ENCODE data around the gene HIF1AN. TPM values are rescaled to one million over a fixed set of nuclear protein-coding genes. Genes with fewer than 3 reads are reported as not detected.
A peak's percentile ranks its signal among the peaks of the same experiment; 100 is the strongest.

Gene HIF1AN
- 12.7 and 15.2 TPM in 2 replicates for total RNA-seq

DNA sequence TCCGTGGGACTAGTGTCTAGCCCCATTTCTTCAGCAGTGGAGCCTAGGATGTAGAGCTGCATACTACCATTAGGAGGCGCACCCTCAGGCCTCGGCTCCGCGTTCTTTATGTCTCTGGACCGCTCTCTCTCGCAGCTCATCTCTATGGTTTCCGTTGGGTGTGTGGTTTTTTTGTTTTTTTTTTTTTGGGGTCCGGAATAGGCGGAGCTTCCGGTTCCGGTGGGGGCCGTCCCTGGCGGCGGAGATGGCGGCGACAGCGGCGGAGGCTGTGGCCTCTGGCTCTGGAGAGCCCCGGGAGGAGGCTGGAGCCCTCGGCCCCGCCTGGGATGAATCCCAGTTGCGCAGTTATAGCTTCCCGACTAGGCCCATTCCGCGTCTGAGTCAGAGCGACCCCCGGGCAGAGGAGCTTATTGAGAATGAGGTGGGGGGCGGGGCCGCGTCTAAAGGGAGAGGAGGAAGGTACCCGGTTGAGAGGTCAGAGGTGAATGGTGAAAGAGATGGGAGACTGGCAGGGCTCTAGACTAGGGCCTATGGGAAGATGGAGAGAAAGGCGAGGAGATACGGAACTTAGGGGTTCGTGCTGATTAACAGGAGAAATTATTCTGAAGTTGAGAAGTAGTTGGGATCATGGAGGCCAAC lies at the start of gene HIF1AN:
Gene HIF1AN, plus strand, starts transcription at position 229 of the 639 bp plus-strand sequence. Its CDS starts 16 bp downstream, at position 245.
- H3K36me3 ChIP-seq (ENCODE audit: insufficient read depth, low read length) = peaks cover 30% of the 10 kb centered on the region
- peak within 1 kb of the TSS; percentile 93 for H3K4me2 ChIP-seq (ENCODE audit: insufficient read depth, low read length)
- H3K4me3 ChIP-seq (ENCODE audit: insufficient read depth, low read length) = peak within 1 kb of the TSS; percentile 84
- no peaks in the 10 kb centered on the region for H3K27me3 ChIP-seq (ENCODE audit: insufficient read depth, low read length)
- H3K9me3 ChIP-seq (ENCODE audit: low read depth, low read length) = no peaks in the 10 kb centered on the region
- peak within 1 kb of the TSS; percentile 90 for H2AFZ ChIP-seq (ENCODE audit: low read length)
- H3K27ac ChIP-seq (ENCODE audit: low read depth, low read length) = peak within 1 kb of the TSS; percentile 43
- peak; percentile 93 for DNase-seq (ENCODE audit: insufficient read length, low spot score, missing footprints)
- peaks cover 22% of the 10 kb centered on the region for H3K4me1 ChIP-seq (ENCODE audit: insufficient read depth, low read length)
- peaks cover 23% of the 10 kb centered on the region for H4K20me1 ChIP-seq (ENCODE audit: insufficient read depth, low read length)
- H3K79me2 ChIP-seq (ENCODE audit: insufficient read depth, low read length) = peaks cover 49% of the 10 kb centered on the region
- TF ChIP-seq CTCF (IDR thresholded peaks at IDR 0.05; ENCODE audit: extremely low read depth, low read depth, low read length) = peak; percentile 98

- Histone ChIP-seq H3K4me3 (ENCODE audit: insufficient read depth, low read length) (no peak overlapping the region), H3K36me3 (ENCODE audit: insufficient read depth, low read length) (peaks cover 5% of the 10 kb centered on the region), H3K9me3 (ENCODE audit: low read depth, low read length) (no peaks in the 10 kb centered on the region), H4K20me1 (ENCODE audit: insufficient read depth, low read length) (no peaks in the 10 kb centered on the region), H3K79me2 (ENCODE audit: insufficient read depth, low read length) (no peaks in the 10 kb centered on the region), H2AFZ (ENCODE audit: low read length) (no peak overlapping the region), H3K27ac (ENCODE audit: low read depth, low read length) (no peak overlapping the region), H3K4me1 (ENCODE audit: insufficient read depth, low read length) (no peaks in the 10 kb centered on the region), H3K4me2 (ENCODE audit: insufficient read depth, low read length) (no peak overlapping the region), H3K27me3 (ENCODE audit: insufficient read depth, low read length) (peaks cover 17% of the 10 kb centered on the region)
- no peak for DNase-seq (ENCODE audit: insufficient read length, low spot score, missing footprints)
- TF ChIP-seq CTCF (IDR thresholded peaks at IDR 0.05; ENCODE audit: extremely low read depth, low read depth, low read length) = no peak
Observed at GRCh38 chr10:100487529-100487928, 48.2 kb upstream of the HIF1AN start.

GRCh38 chr10:100489396-100489795 lies 46.3 kb upstream of the HIF1AN start:
- H3K36me3 ChIP-seq (ENCODE audit: insufficient read depth, low read length) = peaks cover 5% of the 10 kb centered on the region
- no peaks in the 10 kb centered on the region for H3K4me1 ChIP-seq (ENCODE audit: insufficient read depth, low read length)
- no peak overlapping the region for H3K27ac ChIP-seq (ENCODE audit: low read depth, low read length)
- H3K79me2 ChIP-seq (ENCODE audit: insufficient read depth, low read length) = no peaks in the 10 kb centered on the region
- H3K4me2 ChIP-seq (ENCODE audit: insufficient read depth, low read length) = no peak overlapping the region
- peak; percentile 70 for DNase-seq (ENCODE audit: insufficient read length, low spot score, missing footprints)
- H4K20me1 ChIP-seq (ENCODE audit: insufficient read depth, low read length) = no peaks in the 10 kb centered on the region
- H3K27me3 ChIP-seq (ENCODE audit: insufficient read depth, low read length) = peaks cover under 1% of the 10 kb centered on the region
- H3K9me3 ChIP-seq (ENCODE audit: low read depth, low read length) = no peaks in the 10 kb centered on the region
- TF ChIP-seq CTCF (IDR thresholded peaks at IDR 0.05; ENCODE audit: extremely low read depth, low read depth, low read length) = no peak
- no peak overlapping the region for H3K4me3 ChIP-seq (ENCODE audit: insufficient read depth, low read length)
- H2AFZ ChIP-seq (ENCODE audit: low read length) = no peak overlapping the region

DNA sequence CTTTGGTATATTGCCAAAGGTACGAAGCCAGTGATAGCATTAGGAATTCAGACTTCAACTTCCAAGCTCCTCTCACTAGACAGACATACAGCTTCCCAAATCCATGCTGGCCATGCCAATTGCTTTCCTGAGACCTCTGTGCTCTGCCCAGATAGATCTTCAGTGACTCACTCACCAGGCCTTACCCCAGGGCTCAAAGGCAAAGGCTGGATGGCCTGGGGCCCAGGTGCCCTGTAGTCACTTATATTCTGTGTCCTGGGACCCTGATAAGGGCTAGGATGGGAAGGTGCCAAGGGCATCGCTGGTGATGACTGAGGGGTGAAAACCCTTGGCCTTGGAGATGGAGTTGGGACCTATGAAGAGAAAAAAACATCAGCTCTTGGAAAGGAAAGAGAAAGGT lies 45.2 kb upstream of the HIF1AN start:
- Histone ChIP-seq H3K4me2 (ENCODE audit: insufficient read depth, low read length) (no peak overlapping the region), H3K4me3 (ENCODE audit: insufficient read depth, low read length) (no peak overlapping the region), H3K27me3 (ENCODE audit: insufficient read depth, low read length) (no peaks in the 10 kb centered on the region), H3K9me3 (ENCODE audit: low read depth, low read length) (no peaks in the 10 kb centered on the region), H3K79me2 (ENCODE audit: insufficient read depth, low read length) (no peaks in the 10 kb centered on the region), H4K20me1 (ENCODE audit: insufficient read depth, low read length) (no peaks in the 10 kb centered on the region), H3K4me1 (ENCODE audit: insufficient read depth, low read length) (no peaks in the 10 kb centered on the region), H2AFZ (ENCODE audit: low read length) (no peak overlapping the region), H3K27ac (ENCODE audit: low read depth, low read length) (no peak overlapping the region), H3K36me3 (ENCODE audit: insufficient read depth, low read length) (peaks cover 5% of the 10 kb centered on the region)
- TF ChIP-seq CTCF (IDR thresholded peaks at IDR 0.05; ENCODE audit: extremely low read depth, low read depth, low read length) = no peak
- no peak for DNase-seq (ENCODE audit: insufficient read length, low spot score, missing footprints)

Measured in osteoblast (primary cell).